Kidney epithelial cell (primary cell): ENCODE results near the gene GNPAT. TPM values are rescaled to one million over a fixed set of nuclear protein-coding genes. Genes with fewer than 3 reads are reported as not detected.
A peak's percentile ranks its signal among the peaks of the same experiment; 100 is the strongest.

ENCODE experiments used
- DNase-seq: peaks from one replicate; pipeline ENCODE4 v3.0.0-alpha.2; 2010; ENCODE audit warnings: low read depth
- H3K27me3 ChIP-seq: 2 replicates; pipeline ENCODE4 v1.6.0; 2011; ENCODE audit warnings: low read length; ENCODE audit not compliant: control insufficient read depth, insufficient read depth
- H3K36me3 ChIP-seq: 2 replicates; pipeline ENCODE4 v1.5.1; 2011; ENCODE audit warnings: low read length; ENCODE audit not compliant: control insufficient read depth, insufficient read depth
- H3K4me3 ChIP-seq: 2 replicates; pipeline ENCODE4 v1.5.1; 2011; ENCODE audit warnings: low read depth, mild to moderate bottlenecking, control low read depth, low read length
- CTCF ChIP-seq: IDR thresholded peaks from 2 replicates; pipeline ENCODE4 v1.5.1; 2011; ENCODE audit warnings: mild to moderate bottlenecking, moderate library complexity, low read length, control low read depth, inconsistent platforms; ENCODE audit not compliant: insufficient read depth, poor library complexity, severe bottlenecking
- total RNA-seq: library from RNA; depleted of rRNA; stranded (reverse); fragments of >200 nt; gene quantifications from 2 replicates; pipeline ENCODE4 v1.2.3, GENCODE V29; 2015

GNPAT gene
- total RNA-seq, 1 donor from 2014 or later, result 51.9 TPM

GRCh38 chr1:231310391-231310934, 69.5 kb downstream of the GNPAT start:
- no peaks in the 10 kb centered on the region for H3K27me3 ChIP-seq
- no peak for TF ChIP-seq CTCF
- H3K36me3 ChIP-seq, result no peaks in the 10 kb centered on the region
- H3K4me3 ChIP-seq, result no peak overlapping the region
- no peak for DNase-seq

- H3K27me3 ChIP-seq, result no peaks in the 10 kb centered on the region
- no peaks in the 10 kb centered on the region for H3K36me3 ChIP-seq
- no peak for TF ChIP-seq CTCF
- DNase-seq, result no peak
- H3K4me3 ChIP-seq, result no peak overlapping the region
These were observed 70.9 kb downstream of the GNPAT start for GRCh38 chr1:231311720-231312431.

DNA sequence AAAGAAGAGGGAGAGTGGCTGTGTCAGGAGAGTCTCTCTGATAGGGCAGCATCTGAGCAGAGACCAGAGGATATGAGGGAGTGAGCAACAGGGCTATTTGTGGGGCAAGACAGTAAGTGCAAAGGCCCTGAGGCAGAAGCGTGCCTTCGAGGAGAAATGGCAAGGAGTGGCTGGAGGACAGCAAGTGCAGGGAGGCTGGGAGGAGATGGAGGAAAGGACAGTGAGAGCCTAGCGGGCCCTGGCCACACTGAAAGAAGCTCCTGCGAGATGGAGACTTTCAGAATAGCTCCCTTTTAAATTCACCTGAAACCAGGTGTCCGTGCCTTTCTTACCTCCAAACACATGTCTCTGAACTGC, 71.4 kb downstream of the GNPAT start:
- no peak for TF ChIP-seq CTCF
- no peak overlapping the region for H3K4me3 ChIP-seq
- no peaks in the 10 kb centered on the region for H3K27me3 ChIP-seq
- DNase-seq, result no peak
- H3K36me3 ChIP-seq, result no peaks in the 10 kb centered on the region

DNA sequence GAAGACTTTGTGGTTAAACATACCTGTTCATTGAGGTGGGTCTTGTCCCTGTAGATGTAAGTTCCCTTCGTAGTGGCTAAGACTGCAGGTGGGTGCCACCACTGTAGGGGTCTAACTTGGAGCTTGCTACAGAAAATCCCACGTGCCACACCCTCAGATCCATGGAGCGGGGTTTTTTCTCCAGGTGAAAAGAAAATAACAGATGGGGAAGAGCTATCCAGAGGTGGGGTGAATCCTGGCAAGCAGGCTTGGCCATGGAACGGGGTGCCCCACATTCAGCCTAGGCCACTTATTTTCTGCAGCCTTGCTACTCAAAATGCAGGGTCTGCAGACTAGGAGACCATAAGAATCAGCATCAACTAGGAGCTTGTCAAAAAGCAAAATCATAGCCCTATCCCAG, 72.6 kb downstream of the GNPAT start:
- Histone ChIP-seq H3K4me3 (no peak overlapping the region), H3K36me3 (no peaks in the 10 kb centered on the region), H3K27me3 (no peaks in the 10 kb centered on the region)
- no peak for DNase-seq
- TF ChIP-seq CTCF, result no peak

DNA sequence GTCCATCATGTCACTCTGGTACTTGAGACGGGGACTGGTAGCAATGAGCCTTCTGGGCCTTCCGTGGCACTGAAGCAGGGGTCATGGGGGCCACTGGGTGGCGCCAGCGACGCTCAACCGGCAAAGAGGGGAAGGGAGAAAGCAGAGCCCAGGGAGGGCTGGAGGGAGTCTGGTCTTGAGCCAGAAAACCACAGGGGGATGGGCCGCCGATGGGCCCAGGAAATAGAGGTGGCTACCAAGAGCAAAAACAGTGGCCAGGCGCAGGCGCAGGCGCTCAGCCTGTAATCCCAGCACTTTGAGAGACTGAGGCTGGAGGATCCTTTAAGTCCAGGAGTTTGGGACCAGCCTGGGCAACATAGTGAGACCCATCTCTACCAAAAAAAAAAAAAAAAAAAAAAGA, 74.9 kb downstream of the GNPAT start:
- no peak for DNase-seq
- no peaks in the 10 kb centered on the region for H3K36me3 ChIP-seq
- TF ChIP-seq CTCF, result peak; percentile 61
- no peak overlapping the region for H3K4me3 ChIP-seq
- H3K27me3 ChIP-seq, result no peaks in the 10 kb centered on the region
